ENCODE data around the gene SH3RF3. TPM values are rescaled to one million over a fixed set of nuclear protein-coding genes. Genes with fewer than 3 reads are reported as not detected.
"Not testable (repeated sequence)": the region's sequence is repeated elsewhere in the genome, so short reads cannot be mapped to it uniquely, and the experiment has no call there.

SH3RF3 gene
- total RNA-seq, 2 donors from 2014 or later, result 0.05 TPM; not detected in 1

- Mint-ChIP-seq H3K36me3 (peaks cover 8% of the 10 kb centered on the region), H3K9me3 (no peaks in the 10 kb centered on the region), H3K27me3 (peaks cover 60 to 83% of the 10 kb centered on the region in 2 donors), H3K4me3 (peak overlapping the region; percentile 75), H3K4me1 (ENCODE audit: low read depth in 2 of 2) (peaks cover 69 to 72% of the 10 kb centered on the region in 2 donors), H3K27ac (peak overlapping the region; percentile 58 to 67)
- ATAC-seq (no peak), DNase-seq (ENCODE audit: low spot score) (no peak)
Measured at GRCh38 chr2:109214651-109215371, 85.8 kb downstream of the SH3RF3 start.

- peaks cover 8% of the 10 kb centered on the region for H3K36me3 Mint-ChIP-seq
- ATAC-seq (no peak), DNase-seq (ENCODE audit: low spot score) (no peak)
- peak overlapping the region; percentile 42 to 45 for H3K27ac Mint-ChIP-seq
- H3K27me3 Mint-ChIP-seq, result peaks cover 58 to 75% of the 10 kb centered on the region in 2 donors
- H3K9me3 Mint-ChIP-seq, result no peaks in the 10 kb centered on the region
- peaks cover 62 to 68% of the 10 kb centered on the region in 2 donors for H3K4me1 Mint-ChIP-seq (ENCODE audit: low read depth in 2 of 2)
- no peak overlapping the region for H3K4me3 Mint-ChIP-seq
Measured at GRCh38 chr2:109215866-109216265, 86.9 kb downstream of the SH3RF3 start.

- Mint-ChIP-seq H3K27ac (no peak overlapping the region), H3K27me3 (peaks cover 53 to 70% of the 10 kb centered on the region in 2 donors), H3K36me3 (peaks cover 8% of the 10 kb centered on the region), H3K9me3 (no peaks in the 10 kb centered on the region), H3K4me1 (ENCODE audit: low read depth in 2 of 2) (peaks cover 58 to 63% of the 10 kb centered on the region in 2 donors), H3K4me3 (no peak overlapping the region)
- DNase-seq (ENCODE audit: low spot score) (no peak), ATAC-seq (no peak)
Measured at GRCh38 chr2:109216332-109216731, 87.3 kb downstream of the SH3RF3 start.

GRCh38 chr2:109217362-109218086 lies 88.5 kb downstream of the SH3RF3 start:
- ATAC-seq, result no peak
- Mint-ChIP-seq H3K4me1 (ENCODE audit: low read depth in 2 of 2) (peaks cover 54 to 57% of the 10 kb centered on the region in 2 donors), H3K4me3 (peak overlapping the region; percentile 1), H3K36me3 (peaks cover 8% of the 10 kb centered on the region), H3K9me3 (no peaks in the 10 kb centered on the region), H3K27me3 (peaks cover 51 to 62% of the 10 kb centered on the region in 2 donors), H3K27ac (peak overlapping the region in 1 of 2 donors; percentile 25)
- DNase-seq (ENCODE audit: low spot score), result no peak

GRCh38 chr2:109218087-109218791 lies 89.2 kb downstream of the SH3RF3 start:
- peaks cover 46 to 55% of the 10 kb centered on the region in 2 donors for H3K27me3 Mint-ChIP-seq
- H3K27ac Mint-ChIP-seq, result no peak overlapping the region
- DNase-seq (ENCODE audit: low spot score), result no peak
- no peak overlapping the region for H3K4me3 Mint-ChIP-seq
- H3K36me3 Mint-ChIP-seq, result peaks cover 8% of the 10 kb centered on the region
- H3K9me3 Mint-ChIP-seq, result no peaks in the 10 kb centered on the region
- no peak for ATAC-seq
- H3K4me1 Mint-ChIP-seq (ENCODE audit: low read depth in 2 of 2), result peaks cover 47 to 51% of the 10 kb centered on the region in 2 donors

- Mint-ChIP-seq H3K4me1 (ENCODE audit: low read depth in 2 of 2) (peaks cover 42 to 46% of the 10 kb centered on the region in 2 donors), H3K27ac (no peak overlapping the region), H3K4me3 (no peak overlapping the region), H3K27me3 (peaks cover 42 to 53% of the 10 kb centered on the region in 2 donors), H3K9me3 (no peaks in the 10 kb centered on the region), H3K36me3 (peaks cover 8% of the 10 kb centered on the region)
- DNase-seq (ENCODE audit: low spot score), result no peak
- ATAC-seq, result no peak
Measured at GRCh38 chr2:109218792-109219126, 89.8 kb downstream of the SH3RF3 start.

GRCh38 chr2:109220860-109221259 lies 91.9 kb downstream of the SH3RF3 start:
- Mint-ChIP-seq H3K27ac (no peak overlapping the region), H3K4me1 (ENCODE audit: low read depth in 2 of 2) (peaks cover 22 to 25% of the 10 kb centered on the region in 2 donors), H3K27me3 (peaks cover 24 to 32% of the 10 kb centered on the region in 2 donors), H3K9me3 (no peaks in the 10 kb centered on the region), H3K36me3 (peaks cover 8% of the 10 kb centered on the region), H3K4me3 (no peak overlapping the region)
- ATAC-seq (no peak), DNase-seq (ENCODE audit: low spot score) (no peak)

- ATAC-seq; H3K4me3 Mint-ChIP-seq; H3K9me3 Mint-ChIP-seq; DNase-seq (ENCODE audit: low spot score); H3K36me3 Mint-ChIP-seq; H3K27ac Mint-ChIP-seq: not testable (repeated sequence)
- Mint-ChIP-seq H3K27me3 (peaks cover 21 to 29% of the 10 kb centered on the region in 2 donors), H3K4me1 (ENCODE audit: low read depth in 2 of 2) (peaks cover 20 to 21% of the 10 kb centered on the region in 2 donors)
Measured at GRCh38 chr2:109221316-109221715, 92.3 kb downstream of the SH3RF3 start.

GRCh38 chr2:109222422-109222821 lies 93.4 kb downstream of the SH3RF3 start:
- DNase-seq (ENCODE audit: low spot score), result no peak
- no peak overlapping the region for H3K27ac Mint-ChIP-seq
- ATAC-seq, result no peak
- H3K36me3 Mint-ChIP-seq, result peaks cover 8% of the 10 kb centered on the region
- H3K4me3 Mint-ChIP-seq, result no peak overlapping the region
- H3K4me1 Mint-ChIP-seq (ENCODE audit: low read depth in 2 of 2), result peaks cover 13 to 14% of the 10 kb centered on the region in 2 donors
- H3K27me3 Mint-ChIP-seq, result peaks cover 12 to 18% of the 10 kb centered on the region in 2 donors
- H3K9me3 Mint-ChIP-seq, result no peaks in the 10 kb centered on the region

GRCh38 chr2:109222825-109223471 lies 93.9 kb downstream of the SH3RF3 start:
- H3K36me3 Mint-ChIP-seq, result peaks cover 8% of the 10 kb centered on the region
- no peaks in the 10 kb centered on the region for H3K9me3 Mint-ChIP-seq
- no peak overlapping the region for H3K27ac Mint-ChIP-seq
- no peak overlapping the region for H3K4me3 Mint-ChIP-seq
- H3K27me3 Mint-ChIP-seq, result peaks cover 13 to 16% of the 10 kb centered on the region in 2 donors
- ATAC-seq (peak in 1 of 2 donors; percentile 53), DNase-seq (ENCODE audit: low spot score) (no peak)
- peaks cover 8 to 9% of the 10 kb centered on the region in 2 donors for H3K4me1 Mint-ChIP-seq (ENCODE audit: low read depth in 2 of 2)

- Mint-ChIP-seq H3K27me3 (peaks cover 15 to 16% of the 10 kb centered on the region in 2 donors), H3K27ac (no peak overlapping the region), H3K36me3 (peaks cover 8% of the 10 kb centered on the region), H3K9me3 (no peaks in the 10 kb centered on the region), H3K4me1 (ENCODE audit: low read depth in 2 of 2) (peaks cover 5 to 6% of the 10 kb centered on the region in 2 donors), H3K4me3 (no peak overlapping the region)
- ATAC-seq (no peak), DNase-seq (ENCODE audit: low spot score) (no peak)
Measured at GRCh38 chr2:109223490-109223889, 94.5 kb downstream of the SH3RF3 start.

GRCh38 chr2:109224341-109224740 lies 95.3 kb downstream of the SH3RF3 start:
- not testable (repeated sequence) for DNase-seq (ENCODE audit: low spot score); H3K36me3 Mint-ChIP-seq; H3K27me3 Mint-ChIP-seq; H3K27ac Mint-ChIP-seq; ATAC-seq; H3K9me3 Mint-ChIP-seq; H3K4me3 Mint-ChIP-seq
- H3K4me1 Mint-ChIP-seq (ENCODE audit: low read depth in 2 of 2), result peaks cover 7 to 10% of the 10 kb centered on the region in 2 donors

- peaks cover 8 to 11% of the 10 kb centered on the region in 2 donors for H3K4me1 Mint-ChIP-seq (ENCODE audit: low read depth in 2 of 2)
- H3K27ac Mint-ChIP-seq, result no peak overlapping the region
- no peak for DNase-seq (ENCODE audit: low spot score)
- no peaks in the 10 kb centered on the region for H3K36me3 Mint-ChIP-seq
- no peak for ATAC-seq
- no peaks in the 10 kb centered on the region for H3K9me3 Mint-ChIP-seq
- H3K4me3 Mint-ChIP-seq, result no peak overlapping the region
- H3K27me3 Mint-ChIP-seq, result peaks cover 0 to 3% of the 10 kb centered on the region in 2 donors
Measured at GRCh38 chr2:109225170-109225782, 96.3 kb downstream of the SH3RF3 start.

Data from natural killer cell treated with Interleukin-12 subunit alpha and Interleukin-12 subunit beta and Interleukin-15 and Interleukin-18, amount 100 ng/mL, for 72 hours (primary cell).